H1 (cell line): ENCODE measurements around the gene POU2AF3. TPM values are rescaled to one million over a fixed set of nuclear protein-coding genes. Genes with fewer than 3 reads are reported as not detected.

Experiments used
- CTCF ChIA-PET: fragments of 300-600 bp; sonication (Branson Sonifier 250); formaldehyde crosslinking; loops from one replicate; lab custom pipeline; 2021; ENCODE audit not compliant: partially characterized antibody; lab: Charles Lee
- POLR2A ChIA-PET: fragments of 300-600 bp; sonication (Branson Sonifier 250); formaldehyde crosslinking; loops from one replicate; lab custom pipeline; 2021; ENCODE audit warnings: inconsistent platforms; ENCODE audit not compliant: partially characterized antibody; lab: Charles Lee
- DNase-seq, 2 experiments: peaks; one replicate each; pipeline versions ENCODE4 v3.0.0 to v3.0.0-alpha.2; 2010 to 2022; ENCODE audit warnings: low spot score in 2 of 2, low read depth in 1 of 2, mixed read lengths in 1 of 2
- FAIRE-seq: peaks from 2 replicates; lab custom pipeline; 2011; peaks lifted over from hg19 to GRCh38; lab: Jason Lieb, UNC
- H2AFZ ChIP-seq: 2 replicates; pipeline ENCODE4 v1.8.1; 2012; ENCODE audit warnings: low read length, inconsistent platforms
- H2AK5ac ChIP-seq: 2 replicates; pipeline ENCODE4 v1.6.1; 2013; ENCODE audit warnings: low read depth, low read length
- H2BK120ac ChIP-seq: replicated peaks from 2 replicates; pipeline ENCODE3; 2013; ENCODE audit warnings: low read depth, low read length, inconsistent platforms
- H2BK12ac ChIP-seq: 2 replicates; pipeline ENCODE4 v1.6.1; 2013; ENCODE audit warnings: low read depth, low read length
- H2BK15ac ChIP-seq: 2 replicates; pipeline ENCODE4 v1.6.1; 2013; ENCODE audit warnings: low read length
- H2BK20ac ChIP-seq: 2 replicates; pipeline ENCODE4 v1.6.1; 2013; ENCODE audit warnings: low read length
- H2BK5ac ChIP-seq: 2 replicates; pipeline ENCODE4 v1.6.1; 2013; ENCODE audit warnings: low read depth, low read length
- H3K14ac ChIP-seq: 2 replicates; pipeline ENCODE4 v1.6.1; 2013; ENCODE audit warnings: inconsistent platforms; ENCODE audit not compliant: insufficient read length
- H3K18ac ChIP-seq: 2 replicates; pipeline ENCODE4 v1.6.1; 2013; ENCODE audit warnings: low read length; ENCODE audit errors: extremely low read depth
- H3K23ac ChIP-seq: 2 replicates; pipeline ENCODE4 v1.6.1; 2013; ENCODE audit warnings: inconsistent platforms; ENCODE audit not compliant: insufficient read length
- H3K23me2 ChIP-seq: 2 replicates; pipeline ENCODE4 v1.6.1; 2013; ENCODE audit warnings: low read depth, low read length
- H3K27ac ChIP-seq: 2 replicates; pipeline ENCODE4 v1.6.1; 2011; ENCODE audit warnings: low read depth, low read length, inconsistent platforms
- H3K27me3 ChIP-seq, 4 experiments: replicated peaks in 1 of 4; 1 replicate in 1 of 4; 2 replicates in 3 of 4; pipeline versions ENCODE4 v1.6.1 to v1.8.1; 2011 to 2013; ENCODE audit warnings: low read length in 3 of 4, mild to moderate bottlenecking in 3 of 4, inconsistent platforms in 2 of 4, mixed read lengths in 2 of 4, moderate library complexity in 1 of 4; ENCODE audit not compliant: control insufficient read depth in 3 of 4, insufficient read depth in 3 of 4; ENCODE audit errors: extremely low read depth in 1 of 4
- H3K36me3 ChIP-seq, 4 experiments: 2 replicates each; pipeline versions ENCODE4 v1.6.1 to v1.8.1; 2011 to 2013; ENCODE audit warnings: mild to moderate bottlenecking in 4 of 4, low read length in 3 of 4, moderate library complexity in 2 of 4, control low read depth in 1 of 4, inconsistent platforms in 1 of 4; ENCODE audit not compliant: insufficient read depth in 4 of 4, control insufficient read depth in 2 of 4
- H3K4ac ChIP-seq: replicated peaks from 2 replicates; pipeline ENCODE3; 2013; ENCODE audit warnings: low read length, low read depth, mixed read lengths, inconsistent platforms; ENCODE audit not compliant: insufficient read length
- H3K4me1 ChIP-seq, 4 experiments: replicated peaks in 1 of 4; 1 replicate in 1 of 4; 2 replicates in 3 of 4; pipeline versions ENCODE4 v1.6.1 to v1.8.1; 2011 to 2013; ENCODE audit warnings: low read length in 3 of 4, inconsistent platforms in 2 of 4, mixed read lengths in 1 of 4; ENCODE audit not compliant: insufficient read depth in 4 of 4, control insufficient read depth in 3 of 4
- H3K4me2 ChIP-seq, 2 experiments: 2 replicates each; pipeline versions ENCODE4 v1.6.1 to v1.8.1; 2011 to 2013; ENCODE audit warnings: low read depth in 2 of 2, low read length in 2 of 2, control low read depth in 1 of 2, inconsistent platforms in 1 of 2, mild to moderate bottlenecking in 1 of 2; ENCODE audit not compliant: insufficient read depth in 1 of 2
- H3K4me3 ChIP-seq, 4 experiments: fragments of 200-600, 300-600 bp in 1 of 4; sonication (generic), shearing (Covaris generic), sonication (Bioruptor Twin) in 1 of 4; 2 replicates each; pipeline versions ENCODE4 v1.5.1 to v1.8.1; 2011 to 2016; ENCODE audit warnings: low read length in 4 of 4, low read depth in 3 of 4, control low read depth in 2 of 4, inconsistent platforms in 2 of 4, mild to moderate bottlenecking in 2 of 4, mixed read lengths in 1 of 4, moderate library complexity in 1 of 4; ENCODE audit not compliant: insufficient read depth in 2 of 4; ENCODE audit errors: extremely low read depth in 1 of 4
- H3K56ac ChIP-seq: replicated peaks from 2 replicates; pipeline ENCODE3; 2013; ENCODE audit warnings: low read depth, mild to moderate bottlenecking, mixed read lengths, low read length, inconsistent platforms; ENCODE audit not compliant: insufficient read length
- H3K79me1 ChIP-seq: 2 replicates; pipeline ENCODE4 v1.6.1; 2013; ENCODE audit warnings: low read depth, low read length, control low read depth
- H3K79me2 ChIP-seq, 2 experiments: 2 replicates each; pipeline versions ENCODE4 v1.6.1 to v1.8.1; 2012 to 2013; ENCODE audit warnings: low read length in 2 of 2, mild to moderate bottlenecking in 2 of 2, inconsistent platforms in 1 of 2; ENCODE audit not compliant: insufficient read depth in 2 of 2, control insufficient read depth in 1 of 2
- H3K9ac ChIP-seq, 4 experiments: replicated peaks in 1 of 4; 1 replicate in 1 of 4; 2 replicates in 3 of 4; pipeline versions ENCODE4 v1.6.1 to v1.8.1; 2011 to 2013; ENCODE audit warnings: low read depth in 3 of 4, low read length in 3 of 4, control low read depth in 2 of 4, mild to moderate bottlenecking in 2 of 4, moderate library complexity in 2 of 4, inconsistent platforms in 1 of 4; ENCODE audit errors: extremely low read depth in 1 of 4
- H3K9me3 ChIP-seq, 2 experiments: 2 replicates each; pipeline versions ENCODE4 v1.6.1 to v1.8.1; 2012 to 2013; ENCODE audit warnings: mild to moderate bottlenecking in 2 of 2, moderate library complexity in 2 of 2, control low read depth in 1 of 2, inconsistent platforms in 1 of 2, low read depth in 1 of 2, low read length in 1 of 2, mixed read lengths in 1 of 2; ENCODE audit not compliant: insufficient read depth in 2 of 2
- H4K20me1 ChIP-seq, 2 experiments: replicated peaks in 1 of 2; 2 replicates each; pipeline versions ENCODE3 to v1.8.1; 2011 to 2013; ENCODE audit warnings: inconsistent platforms in 2 of 2, low read length in 2 of 2, mild to moderate bottlenecking in 1 of 2; ENCODE audit not compliant: insufficient read depth in 2 of 2, control insufficient read depth in 1 of 2
- H4K5ac ChIP-seq: 2 replicates; pipeline ENCODE4 v1.6.1; 2013; ENCODE audit warnings: low read length, low read depth, mixed read lengths, inconsistent platforms; ENCODE audit not compliant: insufficient read length
- H4K8ac ChIP-seq: 2 replicates; pipeline ENCODE4 v1.8.0; 2013; ENCODE audit warnings: mild to moderate bottlenecking, moderate library complexity, low read length, inconsistent platforms; ENCODE audit not compliant: insufficient read depth; ENCODE audit errors: extremely low read depth
- H4K91ac ChIP-seq: replicated peaks from 2 replicates; pipeline ENCODE3; 2013; ENCODE audit warnings: low read length, mixed read lengths, inconsistent platforms; ENCODE audit not compliant: insufficient read length
- TAF7 ChIP-seq: optimal IDR thresholded peaks from 2 replicates; pipeline ENCODE3; 2011; ENCODE audit warnings: low read depth, mild to moderate bottlenecking, inconsistent platforms, low read length, moderate library complexity, borderline replicate concordance
- WGBS, 2 experiments: shearing (Covaris generic) in 1 of 2; methylation state at CpG; one replicate each; pipeline versions ENCODE4 v1.1.6 to v1.1.7; 2013 to 2015; ENCODE audit warnings: low lambda C conversion rate in 2 of 2, mixed read lengths in 2 of 2, inconsistent platforms in 1 of 2, low coverage in 1 of 2, missing lambda C conversion rate in 1 of 2; ENCODE audit not compliant: insufficient replicate concordance in 2 of 2, insufficient coverage in 1 of 2, insufficient read length in 1 of 2; ENCODE audit errors: extremely low coverage in 1 of 2, missing lambda C conversion rate in 1 of 2; 5-methylcytosine and 5-hydroxymethylcytosine counted together
- polyA plus RNA-seq, 7 experiments: library from polyadenylated mRNA; depleted of rRNA in 3 of 7; stranded (reverse) in 5 of 7; unstranded in 2 of 7; fragments of >200 nt in 5 of 7; fragments of 200-250 nt in 2 of 7; gene quantifications; 1 replicate in 5 of 7; 2 replicates in 1 of 7; 4 replicates in 1 of 7; pipeline versions ENCODE4 v1.2.1 to v1.2.3, GENCODE V29; 2011 to 2013; ENCODE audit warnings: missing spikeins in 2 of 7, mixed read lengths in 2 of 7
- total RNA-seq: library from RNA; stranded (reverse); fragmentation: NEBNext Ultra II Directional; extraction: Animal tissue kit (Norgen Biotek cat#: 25700); gene quantifications from 2 replicates; pipeline ENCODE4 v1.2.1, GENCODE V29; 2021

POU2AF3 gene
- total and polyA plus RNA-seq, 2 of the 8 experiments (the other 6 are each of a cell fraction or from before 2014, with no cell fraction given) = 1.2 to 5.7 TPM

GRCh38 chr11:111347723-111348115 is 49.4 kb downstream of the POU2AF3 start:
- no peaks in the 10 kb centered on the region for H3K36me3 ChIP-seq
- no peaks in the 10 kb centered on the region for H3K27me3 ChIP-seq
- no peak overlapping the region for H4K91ac ChIP-seq
- no peak overlapping the region for H3K9ac ChIP-seq
- H2AK5ac ChIP-seq = no peak overlapping the region
- peaks cover 0 to 6% (median 0%) of the 10 kb centered on the region in 4 experiments; a peak in 1 of 7 replicates for H3K4me1 ChIP-seq
- CTCF ChIA-PET = interaction anchor here (0.6 to 0.7 kb wide), 2 partner anchors 82 to 346 kb away, joined by 3 read pairs; no protein-coding TSS in a partner anchor
- H3K79me1 ChIP-seq = no peaks in the 10 kb centered on the region
- H2AFZ ChIP-seq = no peak overlapping the region
- TF ChIP-seq TAF7 = no peak
- TF ChIP-seq, all 59 proteins: peak for 0
- Histone ChIP-seq H3K14ac (no peak overlapping the region), H2BK5ac (no peak overlapping the region), H3K18ac (no peak overlapping the region), H4K5ac (no peak overlapping the region), H3K4me3 (no peak overlapping the region), H4K8ac (no peak overlapping the region), H3K9me3 (no peaks in the 10 kb centered on the region), H2BK120ac (no peak overlapping the region), H4K20me1 (no peaks in the 10 kb centered on the region), H3K79me2 (no peaks in the 10 kb centered on the region), H2BK12ac (no peak overlapping the region), H3K23ac (no peak overlapping the region), H3K27ac (no peak overlapping the region), H3K56ac (no peak overlapping the region), H3K4ac (no peak overlapping the region), H3K23me2 (no peaks in the 10 kb centered on the region), H3K4me2 (no peak overlapping the region), H2BK15ac (no peak overlapping the region), H2BK20ac (no peak overlapping the region)
- FAIRE-seq (no peak), DNase-seq (no peak)
- POLR2A ChIA-PET = no interaction called here
- WGBS, 2 experiments = 94% methylated on average over 3 of the region's 3 CpGs; no CpG with 5 or more reads in 1 of the 2 experiments
